GM18951 (cell line): ENCODE data around the gene CLEC20A.

Experiments
- POLR2A ChIP-seq: IDR thresholded peaks from 4 replicates; pipeline ENCODE4 v1.6.1; 2011; ENCODE audit warnings: mild to moderate bottlenecking; ENCODE audit not compliant: insufficient read length, insufficient read depth; ENCODE audit errors: extremely low read depth
- in situ Hi-C: fragments of 300-500 bp; cut with MboI; formaldehyde crosslinking; loops from one replicate; pipeline ENCODE4 v1.12.0; 2022; ENCODE audit warnings: low sequenced_read_pairs, mixed read lengths, inconsistent platforms; ENCODE audit not compliant: unreplicated experiment

CLEC20A gene

GRCh38 chr1:178490967-178491366 is 5.8 kb downstream of the CLEC20A start:
- TF ChIP-seq POLR2A: no peak
- in situ Hi-C loops: loop anchor here (10.0 kb wide), 1 partner anchor 196 kb away; no protein-coding TSS in a partner anchor

DNA sequence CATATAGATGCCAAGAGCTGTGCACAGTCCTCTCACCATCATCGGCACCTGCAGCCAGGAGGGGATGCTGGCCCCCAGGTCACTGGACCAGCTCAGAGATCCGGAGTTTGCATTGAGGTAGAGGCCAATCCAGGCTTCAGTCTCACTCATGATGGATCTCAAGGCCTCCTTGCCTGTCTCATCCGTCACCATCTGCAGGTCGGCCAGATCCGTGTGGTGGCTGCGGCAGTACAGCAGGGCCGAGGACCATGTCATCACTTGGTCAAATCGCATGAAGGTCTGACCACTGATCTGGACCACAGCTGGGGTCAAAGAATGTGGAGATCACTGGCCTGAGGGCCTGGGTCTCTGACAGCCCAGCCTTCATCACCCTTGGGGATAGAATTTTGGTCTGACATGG is 6.6 kb downstream of the CLEC20A start:
- in situ Hi-C loops: loop anchor here (10.0 kb wide), 1 partner anchor 195 kb away; no protein-coding TSS in a partner anchor

DNA sequence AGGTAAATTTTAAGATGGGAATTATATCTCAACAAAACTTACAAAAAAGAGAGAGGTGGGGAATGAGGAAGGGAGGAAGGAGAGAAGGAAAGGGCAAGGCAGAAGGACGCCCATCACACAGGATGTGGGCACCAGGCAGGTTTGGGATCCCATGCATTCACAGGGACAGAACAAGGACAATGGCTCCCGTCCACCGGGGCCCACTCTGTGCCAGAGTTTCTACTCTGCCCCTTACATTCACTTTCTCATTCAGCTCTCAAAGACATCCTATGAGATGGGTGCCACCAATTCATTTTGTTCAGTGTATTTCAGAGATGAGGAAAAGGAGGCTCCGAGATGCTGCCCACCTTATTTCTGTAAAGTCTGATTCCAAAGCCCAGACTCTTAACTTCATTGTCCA is 7.4 kb downstream of the CLEC20A start:
- in situ Hi-C loops: no loop called here
- no peak for TF ChIP-seq POLR2A

More for the DNA sequence above, 6.6 kb downstream of the CLEC20A start:
- TF ChIP-seq POLR2A: no peak

GRCh38 chr1:178488393-178488792 is 8.4 kb downstream of the CLEC20A start:
- TF ChIP-seq POLR2A: no peak
- in situ Hi-C loops: no loop called here

GRCh38 chr1:178487070-178487615 is 9.6 kb downstream of the CLEC20A start:
- no peak for TF ChIP-seq POLR2A
- in situ Hi-C loops: no loop called here

DNA sequence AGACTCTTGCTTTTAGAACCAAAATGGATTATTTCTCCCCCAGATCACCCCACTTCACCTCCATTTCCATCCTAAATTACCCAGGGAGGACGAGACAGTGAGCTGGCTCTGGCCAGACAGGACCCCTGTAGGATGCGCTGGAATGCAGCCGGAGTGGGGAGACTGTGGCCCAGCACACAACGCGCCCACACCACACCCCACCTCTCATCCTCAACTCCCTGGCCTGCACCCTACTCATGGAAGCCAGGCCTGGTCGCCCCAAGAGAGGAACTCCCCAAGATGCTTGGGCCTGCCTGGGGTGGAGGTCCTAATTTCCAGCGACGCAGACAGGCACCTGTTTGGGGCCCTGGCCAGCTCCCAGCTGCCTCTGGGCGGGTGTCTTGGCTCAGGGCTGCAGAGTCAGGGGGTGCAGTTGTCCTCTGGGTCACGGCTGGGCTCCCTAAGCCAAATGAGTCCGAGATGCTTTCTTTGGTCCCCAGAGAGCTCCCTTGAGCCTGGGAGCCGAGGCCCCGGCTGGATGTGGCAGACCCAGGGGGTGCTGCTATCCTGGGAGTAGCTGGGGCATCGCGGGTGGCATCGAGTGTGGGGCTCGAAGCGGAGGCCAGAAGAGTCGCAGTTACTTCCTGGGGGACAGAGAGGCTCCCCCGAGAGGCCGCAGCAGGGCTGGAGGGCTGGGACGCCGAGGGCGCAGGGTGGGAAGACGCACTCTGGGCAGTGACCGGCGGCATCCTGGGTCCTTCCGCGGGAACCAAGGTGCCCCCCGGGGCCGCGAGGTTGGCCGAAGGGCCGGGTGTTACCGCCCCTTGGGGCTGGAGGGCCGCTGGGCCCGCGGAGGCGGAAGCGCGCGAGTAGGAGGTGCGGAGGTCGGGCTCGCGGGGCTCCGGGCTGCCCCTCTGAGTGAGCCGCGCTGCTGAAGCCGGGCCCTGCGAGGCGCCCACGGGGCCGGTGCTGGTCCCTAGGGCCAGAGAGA is 10.4 kb downstream of the CLEC20A start:
- in situ Hi-C loops: no loop called here
- no peak for TF ChIP-seq POLR2A

DNA sequence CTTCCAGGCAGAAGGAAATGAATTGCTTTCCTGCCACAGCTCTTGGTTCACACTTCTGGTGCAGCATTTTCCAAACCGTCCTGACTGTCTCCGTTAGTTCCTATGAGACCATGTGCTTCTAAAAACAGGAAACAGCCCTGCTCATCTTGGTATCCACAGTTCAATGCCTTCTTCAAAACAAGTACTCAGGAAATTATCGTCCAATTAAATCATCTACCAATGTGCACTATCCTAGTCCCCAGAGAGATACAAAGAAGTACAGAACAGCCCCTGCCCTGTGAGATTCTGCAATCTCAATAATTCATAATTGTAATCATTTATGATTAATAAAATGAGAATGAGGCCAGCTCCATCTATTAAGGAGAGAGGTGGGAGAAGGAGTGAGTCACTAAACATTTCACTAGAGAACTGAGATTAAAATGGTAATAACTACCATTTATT is 11.2 kb downstream of the CLEC20A start:
- in situ Hi-C loops: no loop called here
- no peak for TF ChIP-seq POLR2A

- in situ Hi-C loops: no loop called here
- TF ChIP-seq POLR2A: no peak
Observed at GRCh38 chr1:178484698-178485225, 12.0 kb downstream of the CLEC20A start.

GRCh38 chr1:178483251-178483957 is 13.4 kb downstream of the CLEC20A start:
- in situ Hi-C loops: no loop called here
- no peak for TF ChIP-seq POLR2A

DNA sequence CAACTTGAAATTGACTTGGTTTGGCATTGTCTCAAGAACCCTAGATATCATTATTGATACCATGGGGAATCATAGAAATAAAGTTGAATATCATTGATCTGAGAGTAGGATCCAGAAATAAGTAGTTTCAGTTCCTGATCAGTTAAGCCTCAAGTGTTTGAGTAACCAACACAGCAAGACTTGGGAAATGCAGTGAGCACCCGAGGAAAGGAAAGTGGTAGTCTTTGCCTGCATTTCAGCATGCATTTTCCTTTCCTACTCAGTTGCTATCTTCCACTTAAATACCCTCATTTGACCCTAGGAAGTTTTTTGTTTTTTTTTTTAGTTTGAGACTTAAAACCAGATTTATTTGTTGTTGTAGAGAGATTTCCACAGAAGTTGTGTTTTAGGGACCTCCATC is 18.9 kb downstream of the CLEC20A start:
- in situ Hi-C loops: no loop called here
- TF ChIP-seq POLR2A: no peak

DNA sequence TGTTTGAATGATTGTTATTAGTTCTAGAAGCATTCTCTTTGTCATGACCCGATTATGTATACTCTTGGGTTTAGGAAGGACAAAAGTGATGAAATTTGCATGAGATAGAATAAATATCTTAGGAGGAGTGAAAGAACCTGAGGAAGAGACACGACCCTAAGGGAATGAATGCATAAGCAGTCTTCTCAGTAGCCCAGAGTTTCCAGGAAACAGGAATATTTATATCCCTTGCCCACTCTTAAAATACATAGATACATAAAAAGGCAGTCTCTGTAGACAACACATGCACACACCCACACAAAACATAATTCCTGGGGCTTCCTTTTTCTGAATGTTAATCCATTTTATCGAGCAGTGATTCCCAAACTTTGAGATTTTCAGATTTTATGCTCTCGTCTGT is 19.4 kb downstream of the CLEC20A start:
- TF ChIP-seq POLR2A: no peak
- in situ Hi-C loops: no loop called here

DNA sequence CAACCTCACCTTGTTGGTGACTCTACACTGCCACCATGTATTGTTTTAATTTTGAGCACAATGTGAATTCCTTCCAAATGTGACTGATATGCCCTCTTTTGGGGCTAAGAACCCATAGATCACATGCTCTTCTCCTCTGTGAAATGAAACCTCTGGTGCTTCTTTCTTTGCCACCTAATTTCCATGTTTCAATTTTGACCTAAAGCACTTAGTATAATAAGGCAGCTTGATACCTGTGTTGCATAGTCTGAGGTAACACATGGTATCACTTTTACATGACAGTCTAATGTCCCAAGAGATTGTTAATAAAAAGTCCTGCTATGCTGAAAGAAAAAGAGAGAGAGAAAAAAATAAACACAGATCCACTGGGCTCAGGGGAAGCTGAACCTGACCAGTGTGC is 24.2 kb downstream of the CLEC20A start:
- in situ Hi-C loops: no loop called here
- TF ChIP-seq POLR2A: no peak

DNA sequence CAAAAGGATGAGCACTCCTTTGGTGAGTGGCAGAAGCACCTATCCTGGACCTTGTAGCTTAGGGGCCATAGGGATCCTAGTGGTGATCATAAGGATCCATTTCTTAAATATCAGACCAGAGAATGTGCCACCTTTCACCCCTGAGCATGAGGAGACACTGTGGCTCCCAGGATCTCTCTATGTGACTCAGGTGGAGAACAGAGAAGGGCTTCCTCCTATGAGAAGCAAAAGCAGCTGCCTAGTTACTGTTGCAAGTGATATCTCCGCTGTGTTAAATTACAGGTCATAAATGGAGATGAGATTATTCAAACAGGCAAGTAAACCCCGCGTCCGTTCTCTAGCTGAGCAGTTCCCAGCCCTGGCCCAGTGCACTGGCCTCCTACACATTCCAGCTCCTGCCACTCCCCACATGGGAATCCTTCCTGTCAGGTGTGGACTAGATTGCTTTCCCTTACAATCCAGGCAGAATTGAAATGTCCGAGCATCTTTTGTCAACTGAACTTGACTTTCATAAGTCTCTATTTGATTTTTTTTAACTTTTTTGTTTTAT is 26.3 kb downstream of the CLEC20A start:
- TF ChIP-seq POLR2A: no peak
- in situ Hi-C loops: no loop called here
